Esophagus squamous epithelium (tissue), 5 donors: ENCODE results near the gene ZNF613. TPM values are rescaled to one million over a fixed set of nuclear protein-coding genes. Genes with fewer than 3 reads are reported as not detected.
"Not testable (repeated sequence)": the region's sequence is repeated elsewhere in the genome, so short reads cannot be mapped to it uniquely, and the experiment has no call there.

ENCODE experiments used
- DNase-seq: peaks from one replicate; lab custom pipeline; 2025; lab: John Stamatoyannopoulos, UW
- H3K27ac ChIP-seq, 4 donors: fragments of 200-600 bp; sonication (generic); one replicate each; pipeline ENCODE4 v1.5.1; 2016 to 2019; ENCODE audit warnings: mild to moderate bottlenecking in 1 of 4
- H3K27me3 ChIP-seq, 4 donors: fragments of 200-600 bp; sonication (generic); 1 replicate in 3 of 4; 2 replicates in 1 of 4; pipeline versions ENCODE4 v1.5.1 to v1.6.0; 2017 to 2021; ENCODE audit warnings: antibody characterized with exemption in 1 of 4
- H3K36me3 ChIP-seq, 3 donors: fragments of 200-600 bp; sonication (generic); one replicate each; pipeline ENCODE4 v1.5.1; 2016 to 2019
- H3K4me1 ChIP-seq, 3 donors: fragments of 200-600 bp; sonication (generic); one replicate each; pipeline ENCODE4 v1.5.1; 2017 to 2019
- H3K4me3 ChIP-seq, 4 donors: fragments of 200-600 bp; sonication (generic); 1 replicate in 3 of 4; 2 replicates in 1 of 4; pipeline ENCODE4 v1.5.1; 2016 to 2019; ENCODE audit warnings: mild to moderate bottlenecking in 2 of 4, moderate library complexity in 1 of 4
- H3K9me3 ChIP-seq, 3 donors: fragments of 200-600 bp; sonication (generic); one replicate each; pipeline ENCODE4 v1.5.1; 2016 to 2019
- POLR2A ChIP-seq, 4 donors: fragments of 450-650 bp; IDR thresholded peaks; one replicate each; pipeline ENCODE4 v1.6.1; 2017; ENCODE audit warnings: antibody characterized with exemption in 4 of 4, mild to moderate bottlenecking in 4 of 4, moderate library complexity in 3 of 4
- WGBS, 2 donors: methylation state at CpG; one replicate each; pipeline ENCODE4 v1.1.5; 2018; 5-methylcytosine and 5-hydroxymethylcytosine counted together
- intact Hi-C: fragments of 100-400 bp; cut with DNase I; formaldehyde crosslinking; loops from one replicate; pipeline ENCODE4 v1.15.0; 2022
- total RNA-seq, 4 donors: library from RNA; depleted of rRNA; stranded (reverse); fragments of >200 nt; gene quantifications; one replicate each; pipeline ENCODE4 v1.1.0, GENCODE V29; 2016
- TF ChIP-seq, protein P1 (sequence below), 6 experiments: fragments of 450-650 bp in 4 of 6; fragments of 200-600 bp in 2 of 6; sonication (generic) in 2 of 6; IDR thresholded peaks; one replicate each; pipeline ENCODE4 v1.5.1; 2016 to 2019; ENCODE audit warnings: antibody characterized with exemption in 6 of 6, mild to moderate bottlenecking in 4 of 6, moderate library complexity in 4 of 6
- donor health status: DM: yes; HTN: yes; CAD: no.

The ZNF613 gene
- total RNA-seq, 4 donors from 2014 or later = 2.9 to 12.0 (median 7.6) TPM

- H3K27ac ChIP-seq = no peak overlapping the region
- H3K4me1 ChIP-seq = no peaks in the 10 kb centered on the region
- no peaks in the 10 kb centered on the region for H3K27me3 ChIP-seq
- 86 to 97% methylated on average over 4 of the region's 4 CpGs for WGBS, 2 donors
- H3K36me3 ChIP-seq = peaks cover 47 to 100% (median 49%) of the 10 kb centered on the region in 3 donors
- no peak for DNase-seq
- intact Hi-C loops = no loop called here
- H3K4me3 ChIP-seq = peak overlapping the region in 1 of 4 donors; percentile 28
- TF ChIP-seq, protein P1, sequence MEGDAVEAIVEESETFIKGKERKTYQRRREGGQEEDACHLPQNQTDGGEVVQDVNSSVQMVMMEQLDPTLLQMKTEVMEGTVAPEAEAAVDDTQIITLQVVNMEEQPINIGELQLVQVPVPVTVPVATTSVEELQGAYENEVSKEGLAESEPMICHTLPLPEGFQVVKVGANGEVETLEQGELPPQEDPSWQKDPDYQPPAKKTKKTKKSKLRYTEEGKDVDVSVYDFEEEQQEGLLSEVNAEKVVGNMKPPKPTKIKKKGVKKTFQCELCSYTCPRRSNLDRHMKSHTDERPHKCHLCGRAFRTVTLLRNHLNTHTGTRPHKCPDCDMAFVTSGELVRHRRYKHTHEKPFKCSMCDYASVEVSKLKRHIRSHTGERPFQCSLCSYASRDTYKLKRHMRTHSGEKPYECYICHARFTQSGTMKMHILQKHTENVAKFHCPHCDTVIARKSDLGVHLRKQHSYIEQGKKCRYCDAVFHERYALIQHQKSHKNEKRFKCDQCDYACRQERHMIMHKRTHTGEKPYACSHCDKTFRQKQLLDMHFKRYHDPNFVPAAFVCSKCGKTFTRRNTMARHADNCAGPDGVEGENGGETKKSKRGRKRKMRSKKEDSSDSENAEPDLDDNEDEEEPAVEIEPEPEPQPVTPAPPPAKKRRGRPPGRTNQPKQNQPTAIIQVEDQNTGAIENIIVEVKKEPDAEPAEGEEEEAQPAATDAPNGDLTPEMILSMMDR (IDR thresholded peaks at IDR 0.05) = no peak
- no peak for TF ChIP-seq POLR2A (IDR thresholded peaks at IDR 0.05)
- peaks cover 11 to 100% (median 99%) of the 10 kb centered on the region in 3 donors for H3K9me3 ChIP-seq
Measured at GRCh38 chr19:51971624-51972023, 44.4 kb downstream of the ZNF613 start.

DNA sequence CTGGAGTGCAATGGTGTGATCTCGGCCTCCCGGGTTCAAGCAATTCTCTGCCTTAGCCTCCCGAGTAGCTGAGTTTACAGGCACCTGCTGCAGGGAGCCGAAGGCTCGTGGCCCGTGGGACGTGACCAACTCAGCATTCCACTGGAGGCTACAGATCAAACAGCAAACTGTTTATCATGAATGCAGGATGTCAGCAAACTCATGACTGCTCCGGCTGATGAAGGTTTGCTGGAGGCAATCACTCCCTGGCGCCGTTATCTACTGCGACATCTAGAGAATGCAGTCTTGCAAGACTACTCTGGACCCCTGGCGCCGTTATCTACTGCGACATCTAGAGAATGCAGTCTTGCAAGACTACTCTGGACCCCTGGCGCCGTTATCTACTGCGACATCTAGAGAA lies 48.5 kb downstream of the ZNF613 start:
- intact Hi-C loops, DNase-seq, H3K4me3 ChIP-seq, H3K27ac ChIP-seq, H3K27me3 ChIP-seq, H3K4me1 ChIP-seq: not testable (repeated sequence)
- Histone ChIP-seq H3K9me3 (peaks cover 8 to 100% (median 95%) of the 10 kb centered on the region in 3 donors), H3K36me3 (peaks cover 24 to 98% (median 28%) of the 10 kb centered on the region in 3 donors)
- 94 to 97% methylated on average over 14 of the region's 17 CpGs for WGBS, 2 donors

- intact Hi-C loops = no loop called here
- no peak overlapping the region for H3K27ac ChIP-seq
- H3K4me3 ChIP-seq = no peak overlapping the region
- peaks cover 15 to 98% (median 24%) of the 10 kb centered on the region in 3 donors for H3K36me3 ChIP-seq
- TF ChIP-seq, protein P1 (IDR thresholded peaks at IDR 0.05) = no peak
- no peak for TF ChIP-seq POLR2A (IDR thresholded peaks at IDR 0.05)
- DNase-seq = no peak
- peaks cover 8 to 100% (median 92%) of the 10 kb centered on the region in 3 donors for H3K9me3 ChIP-seq
- no peaks in the 10 kb centered on the region for H3K27me3 ChIP-seq
- WGBS, 2 donors = 91 to 92% methylated on average over 3 of the region's 3 CpGs
- H3K4me1 ChIP-seq = no peaks in the 10 kb centered on the region
Measured at GRCh38 chr19:51976852-51977251, 49.6 kb downstream of the ZNF613 start.

GRCh38 chr19:51977346-51977745 lies 50.1 kb downstream of the ZNF613 start:
- DNase-seq = no peak
- no peak overlapping the region for H3K4me3 ChIP-seq
- TF ChIP-seq POLR2A (IDR thresholded peaks at IDR 0.05) = no peak
- TF ChIP-seq, protein P1 (IDR thresholded peaks at IDR 0.05) = no peak
- H3K36me3 ChIP-seq = peaks cover 15 to 98% (median 22%) of the 10 kb centered on the region in 3 donors
- 84 to 93% methylated on average over 7 of the region's 7 CpGs for WGBS, 2 donors
- intact Hi-C loops = no loop called here
- no peak overlapping the region for H3K27ac ChIP-seq
- no peaks in the 10 kb centered on the region for H3K4me1 ChIP-seq
- H3K27me3 ChIP-seq = no peaks in the 10 kb centered on the region
- H3K9me3 ChIP-seq = peaks cover 8 to 100% (median 87%) of the 10 kb centered on the region in 3 donors

DNA sequence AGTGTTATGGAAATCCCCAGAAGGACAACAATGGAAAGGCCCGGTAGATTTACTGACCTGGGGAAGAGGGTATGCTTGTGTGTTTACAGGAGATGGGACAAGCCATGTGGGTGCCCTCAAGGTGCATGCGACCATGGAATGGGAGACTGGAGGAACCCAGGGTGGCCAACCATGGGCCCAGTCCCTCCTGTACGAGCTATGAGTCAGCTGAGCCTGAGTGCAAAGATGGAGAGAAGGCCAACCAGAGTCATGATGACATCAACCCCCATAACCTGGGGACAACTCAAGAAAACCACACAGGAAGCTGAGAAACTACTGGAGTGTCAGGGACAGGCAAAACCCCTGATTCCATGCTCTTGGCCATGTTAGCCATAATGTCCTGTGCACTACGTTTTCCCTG lies 51.6 kb downstream of the ZNF613 start:
- Histone ChIP-seq H3K27me3 (no peaks in the 10 kb centered on the region), H3K36me3 (peaks cover under 1 to 98% (median 13%) of the 10 kb centered on the region in 3 donors), H3K27ac (no peak overlapping the region), H3K4me3 (no peak overlapping the region), H3K9me3 (peaks cover 0 to 100% (median 76%) of the 10 kb centered on the region in 3 donors), H3K4me1 (no peaks in the 10 kb centered on the region)
- 86 to 98% methylated on average over 4 of the region's 4 CpGs for WGBS, 2 donors
- DNase-seq = no peak
- no peak for TF ChIP-seq POLR2A (IDR thresholded peaks at IDR 0.05)
- TF ChIP-seq, protein P1 (IDR thresholded peaks at IDR 0.05) = no peak
- intact Hi-C loops = no loop called here
